ENCODE data around the gene AKAP7.
"Not testable (repeated sequence)": the region's sequence is repeated elsewhere in the genome, so short reads cannot be mapped to it uniquely, and the experiment has no call there.

The AKAP7 gene

GRCh38 chr6:131288214-131288613 lies 152.9 kb downstream of the AKAP7 start:
- DNase-seq (ENCODE audit: insufficient read length, low spot score) (no peak), FAIRE-seq (no peak)

- no peak for FAIRE-seq
- no peak for DNase-seq (ENCODE audit: insufficient read length, low spot score)
Observed at GRCh38 chr6:131290955-131291354, 155.7 kb downstream of the AKAP7 start.

GRCh38 chr6:131292145-131292938 lies 157.1 kb downstream of the AKAP7 start:
- DNase-seq (ENCODE audit: insufficient read length, low spot score) (no peak), FAIRE-seq (no peak)

- no peak for DNase-seq (ENCODE audit: insufficient read length, low spot score)
- peak; percentile 20 for FAIRE-seq
Observed at GRCh38 chr6:131293472-131293911, 158.2 kb downstream of the AKAP7 start.

GRCh38 chr6:131295081-131295480 lies 159.8 kb downstream of the AKAP7 start:
- FAIRE-seq, result no peak
- no peak for DNase-seq (ENCODE audit: insufficient read length, low spot score)

- FAIRE-seq; DNase-seq (ENCODE audit: insufficient read length, low spot score): not testable (repeated sequence)
Observed at GRCh38 chr6:131300826-131301225, 165.6 kb downstream of the AKAP7 start.

GRCh38 chr6:131303338-131303930 lies 168.2 kb downstream of the AKAP7 start:
- no peak for DNase-seq (ENCODE audit: insufficient read length, low spot score)
- no peak for FAIRE-seq

- DNase-seq (ENCODE audit: insufficient read length, low spot score), result no peak
- no peak for FAIRE-seq
Observed at GRCh38 chr6:131305037-131305850, 170.0 kb downstream of the AKAP7 start.

GRCh38 chr6:131309437-131309836 lies 174.2 kb downstream of the AKAP7 start:
- FAIRE-seq (no peak), DNase-seq (ENCODE audit: insufficient read length, low spot score) (no peak)

GRCh38 chr6:131314838-131315237 lies 179.6 kb downstream of the AKAP7 start:
- FAIRE-seq (no peak), DNase-seq (ENCODE audit: insufficient read length, low spot score) (no peak)

GRCh38 chr6:131316654-131317053 lies 181.4 kb downstream of the AKAP7 start:
- FAIRE-seq, result no peak
- no peak for DNase-seq (ENCODE audit: insufficient read length, low spot score)

GRCh38 chr6:131317516-131317915 lies 182.2 kb downstream of the AKAP7 start:
- no peak for FAIRE-seq
- DNase-seq (ENCODE audit: insufficient read length, low spot score), result no peak

- DNase-seq (ENCODE audit: insufficient read length, low spot score) (no peak), FAIRE-seq (no peak)
Observed at GRCh38 chr6:131321589-131321988, 186.3 kb downstream of the AKAP7 start.

GRCh38 chr6:131322125-131322524 lies 186.9 kb downstream of the AKAP7 start:
- no peak for FAIRE-seq
- DNase-seq (ENCODE audit: insufficient read length, low spot score), result no peak

GRCh38 chr6:131325669-131326068 lies 190.4 kb downstream of the AKAP7 start:
- DNase-seq (ENCODE audit: insufficient read length, low spot score); FAIRE-seq: not testable (repeated sequence)

GRCh38 chr6:131328727-131329126 lies 193.5 kb downstream of the AKAP7 start:
- not testable (repeated sequence) for FAIRE-seq; DNase-seq (ENCODE audit: insufficient read length, low spot score)

GRCh38 chr6:131331151-131331550 lies 195.9 kb downstream of the AKAP7 start:
- FAIRE-seq, result no peak
- no peak for DNase-seq (ENCODE audit: insufficient read length, low spot score)

GRCh38 chr6:131331873-131332781 lies 196.9 kb downstream of the AKAP7 start:
- FAIRE-seq, result no peak
- no peak for DNase-seq (ENCODE audit: insufficient read length, low spot score)

Measured in HTR-8/SVneo (cell line).